Kidney glomerular epithelial cell (primary cell): ENCODE data around the gene PNN.
A peak's percentile ranks its signal among the peaks of the same experiment; 100 is the strongest.

Source experiments
- DNase-seq: peaks from one replicate; lab custom pipeline; 2025; lab: John Stamatoyannopoulos, UW

Gene PNN

GRCh38 chr14:39229601-39230110 is 54.6 kb downstream of the PNN start:
- DNase-seq = no peak

- DNase-seq = no peak
Observed at GRCh38 chr14:39230416-39231035, 55.5 kb downstream of the PNN start.

GRCh38 chr14:39231751-39232553 is 56.9 kb downstream of the PNN start:
- DNase-seq = peak; percentile 5
